ENCODE data around the gene BRD1. TPM values are rescaled to one million over a fixed set of nuclear protein-coding genes. Genes with fewer than 3 reads are reported as not detected.

Gene BRD1
- total RNA-seq, 2 donors from 2014 or later, result 32.1 to 61.5 TPM

- Histone ChIP-seq H3K9me3 (peaks cover 12% of the 10 kb centered on the region), H3K36me3 (peaks cover 5% of the 10 kb centered on the region), H3K4me3 (no peak overlapping the region), H3K27me3 (replicated peaks; ENCODE audit: insufficient read depth) (no peaks in the 10 kb centered on the region), H3K27ac (no peak overlapping the region), H3K4me1 (ENCODE audit: control insufficient read depth in 1 of 2, low read depth in 2 of 2) (no peaks in the 10 kb centered on the region)
- ATAC-seq (ENCODE audit: insufficient number of reproducible peaks, low FRiP score, low read depth) (no peak), DNase-seq (ENCODE audit: low spot score) (no peak)
- no peak for TF ChIP-seq CTCF (IDR thresholded peaks at IDR 0.05)
These were observed 42.4 kb upstream of the BRD1 start for GRCh38 chr22:49869845-49870712.

- H3K27ac ChIP-seq, result no peak overlapping the region
- no peaks in the 10 kb centered on the region for H3K4me1 ChIP-seq (ENCODE audit: control insufficient read depth in 1 of 2, low read depth in 2 of 2)
- H3K36me3 ChIP-seq, result peaks cover 5% of the 10 kb centered on the region
- peaks cover 12% of the 10 kb centered on the region for H3K9me3 ChIP-seq
- H3K4me3 ChIP-seq, result no peak overlapping the region
- no peak for TF ChIP-seq CTCF (IDR thresholded peaks at IDR 0.05)
- no peaks in the 10 kb centered on the region for H3K27me3 ChIP-seq (replicated peaks; ENCODE audit: insufficient read depth)
- DNase-seq (ENCODE audit: low spot score) (no peak), ATAC-seq (ENCODE audit: insufficient number of reproducible peaks, low FRiP score, low read depth) (no peak)
These were observed 41.6 kb upstream of the BRD1 start for GRCh38 chr22:49869086-49869830.

GRCh38 chr22:49867303-49868265 is 39.9 kb upstream of the BRD1 start:
- no peak for TF ChIP-seq CTCF (IDR thresholded peaks at IDR 0.05)
- no peaks in the 10 kb centered on the region for H3K36me3 ChIP-seq
- DNase-seq (ENCODE audit: low spot score) (no peak), ATAC-seq (ENCODE audit: insufficient number of reproducible peaks, low FRiP score, low read depth) (no peak)
- no peak overlapping the region for H3K27ac ChIP-seq
- H3K9me3 ChIP-seq, result peaks cover 12% of the 10 kb centered on the region
- no peaks in the 10 kb centered on the region for H3K4me1 ChIP-seq (ENCODE audit: control insufficient read depth in 1 of 2, low read depth in 2 of 2)
- no peak overlapping the region for H3K4me3 ChIP-seq
- no peaks in the 10 kb centered on the region for H3K27me3 ChIP-seq (replicated peaks; ENCODE audit: insufficient read depth)

GRCh38 chr22:49866646-49867045 is 39.0 kb upstream of the BRD1 start:
- peaks cover 10% of the 10 kb centered on the region for H3K9me3 ChIP-seq
- H3K27me3 ChIP-seq (replicated peaks; ENCODE audit: insufficient read depth), result no peaks in the 10 kb centered on the region
- TF ChIP-seq CTCF (IDR thresholded peaks at IDR 0.05), result no peak
- no peaks in the 10 kb centered on the region for H3K36me3 ChIP-seq
- DNase-seq (ENCODE audit: low spot score) (no peak), ATAC-seq (ENCODE audit: insufficient number of reproducible peaks, low FRiP score, low read depth) (no peak)
- no peaks in the 10 kb centered on the region for H3K4me1 ChIP-seq (ENCODE audit: control insufficient read depth in 1 of 2, low read depth in 2 of 2)
- H3K27ac ChIP-seq, result no peak overlapping the region
- H3K4me3 ChIP-seq, result no peak overlapping the region
